Parathyroid adenoma (tissue), 2 donors: Measurements from ENCODE around the gene TMEM141.
"Not testable (repeated sequence)": the region's sequence is repeated elsewhere in the genome, so short reads cannot be mapped to it uniquely, and the experiment has no call there.

Source experiments
- H2AFZ ChIP-seq: fragments of 300-600 bp; sonication (generic); one replicate; pipeline ENCODE4 v1.7.0; 2017; ENCODE audit warnings: antibody characterized with exemption, mild to moderate bottlenecking
- H3K27ac ChIP-seq: fragments of 300-600 bp; sonication (generic); one replicate; pipeline ENCODE4 v1.7.0; 2017
- H3K27me3 ChIP-seq: fragments of 300-600 bp; sonication (generic); one replicate; pipeline ENCODE4 v1.7.0; 2017; ENCODE audit warnings: low read length; ENCODE audit not compliant: control insufficient read depth, insufficient read depth
- H3K36me3 ChIP-seq: fragments of 300-600 bp; sonication (generic); one replicate; pipeline ENCODE4 v1.7.0; 2017; ENCODE audit warnings: low read length; ENCODE audit not compliant: control insufficient read depth, insufficient read depth
- H3K4me1 ChIP-seq: fragments of 300-600 bp; sonication (generic); one replicate; pipeline ENCODE4 v1.7.0; 2017; ENCODE audit warnings: control low read depth
- H3K4me2 ChIP-seq: fragments of 300-600 bp; sonication (generic); one replicate; pipeline ENCODE4 v1.7.0; 2017; ENCODE audit warnings: low read length
- H3K4me3 ChIP-seq: fragments of 300-600 bp; sonication (generic); one replicate; pipeline ENCODE4 v1.7.0; 2017; ENCODE audit warnings: low read depth, low read length
- H3K79me2 ChIP-seq: fragments of 300-600 bp; sonication (generic); one replicate; pipeline ENCODE4 v1.7.0; 2017; ENCODE audit warnings: control low read depth
- H3K9ac ChIP-seq: fragments of 300-600 bp; sonication (generic); one replicate; pipeline ENCODE4 v1.7.0; 2017; ENCODE audit warnings: mild to moderate bottlenecking
- H3K9me3 ChIP-seq: fragments of 300-600 bp; sonication (generic); one replicate; pipeline ENCODE4 v1.7.0; 2017; ENCODE audit warnings: low read length; ENCODE audit not compliant: control insufficient read depth
- TF ChIP-seq, protein P1 (sequence below): fragments of 300-600 bp; sonication (generic); IDR thresholded peaks from one replicate; pipeline ENCODE4 v1.7.0; 2017; ENCODE audit warnings: antibody characterized with exemption, mild to moderate bottlenecking
- donor health status: primary hyperparathyroidism.

The TMEM141 gene

DNA sequence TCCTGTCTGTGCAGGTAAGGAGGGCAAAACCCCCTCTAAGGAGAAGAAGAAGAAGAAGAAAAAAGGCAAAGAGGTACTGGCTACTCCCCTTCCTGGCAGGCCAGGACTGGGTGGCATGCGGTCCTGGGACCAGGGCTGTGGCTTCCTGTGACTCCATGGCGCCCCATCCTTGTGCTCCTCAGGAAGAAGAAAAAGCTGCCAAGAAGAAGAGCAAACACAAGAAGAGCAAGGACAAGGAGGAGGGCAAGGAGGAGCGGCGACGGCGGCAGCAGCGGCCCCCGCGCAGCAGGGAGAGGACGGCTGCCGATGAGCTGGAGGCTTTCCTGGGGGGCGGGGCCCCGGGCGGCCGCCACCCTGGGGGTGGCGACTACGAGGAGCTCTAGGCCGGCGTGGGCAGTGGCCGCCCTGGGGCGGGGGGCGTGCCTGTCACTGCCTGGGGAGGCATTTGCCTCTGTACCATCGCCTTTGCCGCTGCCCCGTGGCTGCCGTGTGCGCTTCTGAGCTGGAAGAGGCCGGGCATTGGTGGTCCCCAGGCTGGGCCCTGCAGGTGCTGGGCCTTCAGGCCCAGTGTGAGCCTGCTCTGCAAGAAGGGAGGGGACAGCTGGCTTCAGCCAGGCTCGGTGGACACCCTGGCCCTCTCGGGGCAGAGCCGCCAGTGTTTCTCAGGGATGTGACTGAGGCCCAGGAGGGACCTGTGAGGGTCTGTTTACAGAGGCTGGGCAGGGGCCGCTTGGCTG lies 49.2 kb downstream of the TMEM141 start:
- H2AFZ ChIP-seq = no peak overlapping the region
- H3K36me3 ChIP-seq = no peaks in the 10 kb centered on the region
- H3K9ac ChIP-seq = no peak overlapping the region
- H3K27me3 ChIP-seq = no peaks in the 10 kb centered on the region
- H3K4me2 ChIP-seq = no peak overlapping the region
- peaks cover 2% of the 10 kb centered on the region for H3K4me1 ChIP-seq
- H3K27ac ChIP-seq = no peak overlapping the region
- no peak overlapping the region for H3K4me3 ChIP-seq
- H3K9me3 ChIP-seq = no peaks in the 10 kb centered on the region
- TF ChIP-seq, protein P1, sequence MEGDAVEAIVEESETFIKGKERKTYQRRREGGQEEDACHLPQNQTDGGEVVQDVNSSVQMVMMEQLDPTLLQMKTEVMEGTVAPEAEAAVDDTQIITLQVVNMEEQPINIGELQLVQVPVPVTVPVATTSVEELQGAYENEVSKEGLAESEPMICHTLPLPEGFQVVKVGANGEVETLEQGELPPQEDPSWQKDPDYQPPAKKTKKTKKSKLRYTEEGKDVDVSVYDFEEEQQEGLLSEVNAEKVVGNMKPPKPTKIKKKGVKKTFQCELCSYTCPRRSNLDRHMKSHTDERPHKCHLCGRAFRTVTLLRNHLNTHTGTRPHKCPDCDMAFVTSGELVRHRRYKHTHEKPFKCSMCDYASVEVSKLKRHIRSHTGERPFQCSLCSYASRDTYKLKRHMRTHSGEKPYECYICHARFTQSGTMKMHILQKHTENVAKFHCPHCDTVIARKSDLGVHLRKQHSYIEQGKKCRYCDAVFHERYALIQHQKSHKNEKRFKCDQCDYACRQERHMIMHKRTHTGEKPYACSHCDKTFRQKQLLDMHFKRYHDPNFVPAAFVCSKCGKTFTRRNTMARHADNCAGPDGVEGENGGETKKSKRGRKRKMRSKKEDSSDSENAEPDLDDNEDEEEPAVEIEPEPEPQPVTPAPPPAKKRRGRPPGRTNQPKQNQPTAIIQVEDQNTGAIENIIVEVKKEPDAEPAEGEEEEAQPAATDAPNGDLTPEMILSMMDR = no peak
- no peaks in the 10 kb centered on the region for H3K79me2 ChIP-seq

DNA sequence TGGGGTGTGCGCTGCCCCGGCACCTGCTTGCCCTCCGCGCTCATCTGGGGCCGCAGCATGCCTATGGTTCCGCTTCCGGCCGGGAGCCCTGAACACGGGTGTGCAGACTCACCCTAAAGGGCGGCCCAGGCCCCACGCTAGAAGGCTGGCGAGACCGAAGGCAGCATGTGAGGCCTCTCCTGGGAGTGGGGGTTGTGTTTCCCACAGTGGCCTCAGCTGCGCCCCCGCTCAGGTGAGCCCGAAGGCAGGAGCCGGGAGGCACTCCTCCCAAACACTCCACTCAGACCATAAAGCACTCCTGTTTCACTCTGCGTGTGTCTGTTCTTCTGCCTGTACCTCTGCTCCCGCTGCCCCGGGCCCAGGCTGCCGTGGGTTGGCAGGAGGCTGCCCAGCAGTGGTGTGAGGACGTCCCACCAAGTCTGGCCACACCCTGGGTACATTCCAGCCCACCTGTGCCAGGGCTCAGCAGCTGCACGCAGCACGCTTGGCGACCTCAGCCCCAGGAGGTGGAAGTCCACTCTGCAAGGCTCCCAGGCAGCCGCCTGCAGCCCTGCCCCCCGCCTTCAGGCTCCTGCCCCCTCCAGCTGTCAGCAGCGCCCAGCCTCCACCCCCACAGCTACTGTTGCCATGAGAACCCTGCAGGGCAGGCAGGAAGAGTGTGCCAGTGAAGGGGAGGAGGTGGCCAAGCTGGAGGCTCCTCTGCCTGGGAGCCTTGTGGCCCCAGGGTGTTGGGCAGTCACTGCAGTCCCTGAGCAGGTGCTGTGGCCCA lies 49.9 kb downstream of the TMEM141 start:
- peak overlapping the region; percentile 10 for H3K4me2 ChIP-seq
- no peaks in the 10 kb centered on the region for H3K79me2 ChIP-seq
- no peak overlapping the region for H3K4me3 ChIP-seq
- no peaks in the 10 kb centered on the region for H3K36me3 ChIP-seq
- H3K27ac ChIP-seq = no peak overlapping the region
- H3K27me3 ChIP-seq = no peaks in the 10 kb centered on the region
- TF ChIP-seq, protein P1 = no peak
- H2AFZ ChIP-seq = no peak overlapping the region
- H3K9ac ChIP-seq = no peak overlapping the region
- H3K9me3 ChIP-seq = no peaks in the 10 kb centered on the region
- peaks cover 2% of the 10 kb centered on the region for H3K4me1 ChIP-seq

DNA sequence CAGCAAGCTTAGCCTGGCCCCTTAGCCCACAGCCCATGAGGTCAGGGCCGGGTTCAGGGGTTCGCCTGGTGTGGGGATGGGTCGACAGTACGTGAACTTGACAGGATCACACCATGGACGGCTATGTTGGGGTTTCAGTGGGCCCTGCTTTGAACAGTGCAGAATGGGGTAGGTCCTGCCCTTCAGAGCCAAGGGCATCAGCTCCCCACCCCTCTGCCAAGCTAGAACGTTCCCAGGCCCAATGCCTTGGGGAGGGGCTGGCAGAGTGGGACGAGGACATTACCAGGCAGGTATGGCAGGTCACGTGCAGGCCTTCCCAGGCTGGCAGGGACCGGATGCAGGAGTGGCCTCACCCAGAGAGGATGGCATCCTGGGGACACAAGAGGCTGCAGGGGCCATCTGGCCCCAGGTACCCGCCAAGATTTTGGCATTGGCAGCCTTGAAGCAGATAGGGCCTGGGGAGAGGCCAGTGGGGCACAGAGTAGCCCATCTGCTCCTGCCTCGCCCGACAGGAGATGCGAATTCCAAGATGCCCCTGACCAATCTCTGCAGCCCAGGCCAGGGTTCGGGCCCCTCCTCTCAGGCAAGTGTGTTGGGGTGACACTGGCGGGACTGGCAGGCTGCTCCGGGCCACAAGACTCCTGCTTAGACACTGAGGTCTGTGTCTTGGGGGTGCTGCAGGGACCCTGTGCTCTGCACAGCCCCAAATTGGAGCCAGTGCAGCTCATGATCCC lies 50.7 kb downstream of the TMEM141 start:
- Histone ChIP-seq H3K4me3 (peak overlapping the region; percentile 56), H3K4me2 (peak overlapping the region; percentile 74)
- not testable (repeated sequence) for H3K27ac ChIP-seq, H2AFZ ChIP-seq, H3K9me3 ChIP-seq, H3K27me3 ChIP-seq, H3K36me3 ChIP-seq, H3K79me2 ChIP-seq, H3K9ac ChIP-seq, H3K4me1 ChIP-seq

DNA sequence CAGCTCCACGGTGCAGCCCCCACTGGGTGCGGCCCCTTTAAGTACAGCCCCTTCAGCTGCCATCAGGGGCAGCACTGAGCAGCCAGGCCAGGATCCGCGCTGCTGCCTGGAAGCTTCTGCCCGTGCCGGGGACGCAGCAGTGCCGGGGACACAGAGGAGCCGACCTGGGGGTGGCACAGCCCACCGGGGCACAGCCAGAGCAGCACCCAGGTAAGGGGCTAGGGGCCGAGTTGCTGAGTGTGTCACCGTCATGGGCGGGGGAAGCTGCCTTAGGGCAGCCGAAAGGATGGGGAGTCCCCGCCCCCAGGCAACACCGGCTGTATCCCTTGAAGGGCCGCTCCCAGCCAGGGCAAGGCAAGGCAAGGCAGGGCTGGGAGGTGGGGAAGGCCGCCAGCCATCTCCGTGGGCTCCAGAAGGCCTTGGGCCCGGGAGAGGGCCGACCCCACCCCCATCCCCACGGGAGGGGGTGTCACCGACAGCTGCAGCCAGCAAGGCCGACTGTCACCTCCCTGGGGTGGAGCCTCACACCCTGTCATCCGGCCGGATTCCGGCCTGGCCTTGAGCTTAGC lies 51.3 kb downstream of the TMEM141 start, which contains the start of gene AJM1:
AJM1 (plus strand) TSS at position 99 of the 569 bp plus-strand sequence. CDS start 1,937 bp downstream, outside the sequence.
- H3K9ac ChIP-seq, H3K4me1 ChIP-seq, H3K27me3 ChIP-seq, H3K79me2 ChIP-seq, H3K36me3 ChIP-seq, H3K9me3 ChIP-seq: not testable (repeated sequence)
- TF ChIP-seq, protein P1 = peak; percentile 79
- peak within 1 kb of the TSS; percentile 32 for H3K27ac ChIP-seq
- H2AFZ ChIP-seq = peak within 1 kb of the TSS; percentile 68
- peak within 1 kb of the TSS; percentile 56 for H3K4me3 ChIP-seq
- peak within 1 kb of the TSS; percentile 74 for H3K4me2 ChIP-seq
